ENCODE data around the gene ASTN2. TPM values are rescaled to one million over a fixed set of nuclear protein-coding genes. Genes with fewer than 3 reads are reported as not detected.

ASTN2 gene
- total and polyA plus RNA-seq, 9 of the 15 experiments (the other 6 are each of a cell fraction or from before 2014, with no cell fraction given), result 0.56 to 3.5 (median 1.9) TPM

DNA sequence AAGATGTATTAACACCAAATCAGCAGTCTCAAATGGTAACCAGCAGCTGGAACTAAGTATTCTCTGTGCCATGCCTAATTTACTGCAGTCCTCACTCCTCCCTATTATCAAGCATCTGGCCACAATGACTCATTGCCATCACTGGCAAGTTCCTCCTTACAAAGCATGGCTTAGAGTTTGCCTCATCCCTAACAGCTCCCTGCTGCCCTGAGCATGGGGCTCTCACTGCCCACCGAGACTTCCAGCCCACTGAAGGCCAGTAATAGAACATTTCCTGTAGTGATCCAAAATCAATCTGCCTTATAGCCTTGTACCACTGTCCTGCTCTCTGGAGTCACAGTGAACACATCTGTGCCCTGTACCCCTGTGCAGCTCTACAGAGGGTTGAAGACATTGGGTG lies 939.7 kb downstream of the ASTN2 start (continued):
- TF ChIP-seq, protein P1, sequence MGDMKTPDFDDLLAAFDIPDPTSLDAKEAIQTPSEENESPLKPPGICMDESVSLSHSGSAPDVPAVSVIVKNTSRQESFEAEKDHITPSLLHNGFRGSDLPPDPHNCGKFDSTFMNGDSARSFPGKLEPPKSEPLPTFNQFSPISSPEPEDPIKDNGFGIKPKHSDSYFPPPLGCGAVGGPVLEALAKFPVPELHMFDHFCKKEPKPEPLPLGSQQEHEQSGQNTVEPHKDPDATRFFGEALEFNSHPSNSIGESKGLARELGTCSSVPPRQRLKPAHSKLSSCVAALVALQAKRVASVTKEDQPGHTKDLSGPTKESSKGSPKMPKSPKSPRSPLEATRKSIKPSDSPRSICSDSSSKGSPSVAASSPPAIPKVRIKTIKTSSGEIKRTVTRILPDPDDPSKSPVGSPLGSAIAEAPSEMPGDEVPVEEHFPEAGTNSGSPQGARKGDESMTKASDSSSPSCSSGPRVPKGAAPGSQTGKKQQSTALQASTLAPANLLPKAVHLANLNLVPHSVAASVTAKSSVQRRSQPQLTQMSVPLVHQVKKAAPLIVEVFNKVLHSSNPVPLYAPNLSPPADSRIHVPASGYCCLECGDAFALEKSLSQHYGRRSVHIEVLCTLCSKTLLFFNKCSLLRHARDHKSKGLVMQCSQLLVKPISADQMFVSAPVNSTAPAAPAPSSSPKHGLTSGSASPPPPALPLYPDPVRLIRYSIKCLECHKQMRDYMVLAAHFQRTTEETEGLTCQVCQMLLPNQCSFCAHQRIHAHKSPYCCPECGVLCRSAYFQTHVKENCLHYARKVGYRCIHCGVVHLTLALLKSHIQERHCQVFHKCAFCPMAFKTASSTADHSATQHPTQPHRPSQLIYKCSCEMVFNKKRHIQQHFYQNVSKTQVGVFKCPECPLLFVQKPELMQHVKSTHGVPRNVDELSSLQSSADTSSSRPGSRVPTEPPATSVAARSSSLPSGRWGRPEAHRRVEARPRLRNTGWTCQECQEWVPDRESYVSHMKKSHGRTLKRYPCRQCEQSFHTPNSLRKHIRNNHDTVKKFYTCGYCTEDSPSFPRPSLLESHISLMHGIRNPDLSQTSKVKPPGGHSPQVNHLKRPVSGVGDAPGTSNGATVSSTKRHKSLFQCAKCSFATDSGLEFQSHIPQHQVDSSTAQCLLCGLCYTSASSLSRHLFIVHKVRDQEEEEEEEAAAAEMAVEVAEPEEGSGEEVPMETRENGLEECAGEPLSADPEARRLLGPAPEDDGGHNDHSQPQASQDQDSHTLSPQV (IDR thresholded peaks at IDR 0.05), result peak; percentile 63
- no peak for TF ChIP-seq ZNF79 (CRISPR knock-in tag; IDR thresholded peaks at IDR 0.05; ENCODE audit: low read depth)
- TF ChIP-seq ZNF175 (CRISPR knock-in tag; IDR thresholded peaks at IDR 0.05; ENCODE audit: low read depth), result peak; percentile 81
- TF ChIP-seq TAF7 (tag; IDR thresholded peaks at IDR 0.05), result no peak
- TF ChIP-seq, protein P2, sequence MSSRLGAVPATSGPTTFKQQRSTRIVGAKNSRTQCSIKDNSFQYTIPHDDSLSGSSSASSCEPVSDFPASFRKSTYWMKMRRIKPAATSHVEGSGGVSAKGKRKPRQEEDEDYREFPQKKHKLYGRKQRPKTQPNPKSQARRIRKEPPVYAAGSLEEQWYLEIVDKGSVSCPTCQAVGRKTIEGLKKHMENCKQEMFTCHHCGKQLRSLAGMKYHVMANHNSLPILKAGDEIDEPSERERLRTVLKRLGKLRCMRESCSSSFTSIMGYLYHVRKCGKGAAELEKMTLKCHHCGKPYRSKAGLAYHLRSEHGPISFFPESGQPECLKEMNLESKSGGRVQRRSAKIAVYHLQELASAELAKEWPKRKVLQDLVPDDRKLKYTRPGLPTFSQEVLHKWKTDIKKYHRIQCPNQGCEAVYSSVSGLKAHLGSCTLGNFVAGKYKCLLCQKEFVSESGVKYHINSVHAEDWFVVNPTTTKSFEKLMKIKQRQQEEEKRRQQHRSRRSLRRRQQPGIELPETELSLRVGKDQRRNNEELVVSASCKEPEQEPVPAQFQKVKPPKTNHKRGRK (tag; IDR thresholded peaks at IDR 0.05), result no peak
- TF ChIP-seq MAZ (CRISPR knock-in tag; conservative IDR thresholded peaks at IDR 0.05 in 1 of 2, IDR thresholded peaks at IDR 0.05 in 1 of 2), result 0 out of 4 replicates have a peak, but pooled peaks of 1 of the 2 experiments have one; percentile 21
- TF ChIP-seq SAFB2 (IDR thresholded peaks at IDR 0.05; ENCODE audit: borderline replicate concordance, low read depth, low read length, severe bottlenecking), result no peak
- no peak for TF ChIP-seq SLC30A9 (CRISPR knock-in tag; IDR thresholded peaks at IDR 0.05)
- TF ChIP-seq, protein P3, sequence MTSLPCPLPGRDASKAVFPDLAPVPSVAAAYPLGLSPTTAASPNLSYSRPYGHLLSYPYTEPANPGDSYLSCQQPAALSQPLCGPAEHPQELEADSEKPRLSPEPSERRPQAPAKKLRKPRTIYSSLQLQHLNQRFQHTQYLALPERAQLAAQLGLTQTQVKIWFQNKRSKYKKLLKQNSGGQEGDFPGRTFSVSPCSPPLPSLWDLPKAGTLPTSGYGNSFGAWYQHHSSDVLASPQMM (CRISPR knock-in tag; IDR thresholded peaks at IDR 0.05), result no peak
- TF ChIP-seq STAG1 (CRISPR knock-in tag; IDR thresholded peaks at IDR 0.05; ENCODE audit: borderline replicate concordance), result no peak
- TF ChIP-seq ZKSCAN3 (CRISPR knock-in tag; IDR thresholded peaks at IDR 0.05), result no peak
- TF ChIP-seq, protein P4, sequence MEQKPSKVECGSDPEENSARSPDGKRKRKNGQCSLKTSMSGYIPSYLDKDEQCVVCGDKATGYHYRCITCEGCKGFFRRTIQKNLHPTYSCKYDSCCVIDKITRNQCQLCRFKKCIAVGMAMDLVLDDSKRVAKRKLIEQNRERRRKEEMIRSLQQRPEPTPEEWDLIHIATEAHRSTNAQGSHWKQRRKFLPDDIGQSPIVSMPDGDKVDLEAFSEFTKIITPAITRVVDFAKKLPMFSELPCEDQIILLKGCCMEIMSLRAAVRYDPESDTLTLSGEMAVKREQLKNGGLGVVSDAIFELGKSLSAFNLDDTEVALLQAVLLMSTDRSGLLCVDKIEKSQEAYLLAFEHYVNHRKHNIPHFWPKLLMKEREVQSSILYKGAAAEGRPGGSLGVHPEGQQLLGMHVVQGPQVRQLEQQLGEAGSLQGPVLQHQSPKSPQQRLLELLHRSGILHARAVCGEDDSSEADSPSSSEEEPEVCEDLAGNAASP (IDR thresholded peaks at IDR 0.05), result no peak
- no peak for TF ChIP-seq KDM2B (CRISPR knock-in tag; IDR thresholded peaks at IDR 0.05)
- TF ChIP-seq, protein P5, sequence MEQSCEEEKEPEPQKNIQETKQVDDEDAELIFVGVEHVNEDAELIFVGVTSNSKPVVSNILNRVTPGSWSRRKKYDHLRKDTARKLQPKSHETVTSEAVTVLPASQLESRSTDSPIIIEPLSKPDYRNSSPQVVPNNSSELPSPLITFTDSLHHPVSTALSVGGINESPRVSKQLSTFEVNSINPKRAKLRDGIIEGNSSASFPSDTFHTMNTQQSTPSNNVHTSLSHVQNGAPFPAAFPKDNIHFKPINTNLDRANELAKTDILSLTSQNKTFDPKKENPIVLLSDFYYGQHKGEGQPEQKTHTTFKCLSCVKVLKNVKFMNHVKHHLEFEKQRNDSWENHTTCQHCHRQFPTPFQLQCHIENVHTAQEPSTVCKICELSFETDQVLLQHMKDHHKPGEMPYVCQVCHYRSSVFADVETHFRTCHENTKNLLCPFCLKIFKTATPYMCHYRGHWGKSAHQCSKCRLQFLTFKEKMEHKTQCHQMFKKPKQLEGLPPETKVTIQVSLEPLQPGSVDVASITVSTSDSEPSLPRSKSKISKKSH (CRISPR knock-in tag; IDR thresholded peaks at IDR 0.05), result no peak
- TF ChIP-seq, protein P6, sequence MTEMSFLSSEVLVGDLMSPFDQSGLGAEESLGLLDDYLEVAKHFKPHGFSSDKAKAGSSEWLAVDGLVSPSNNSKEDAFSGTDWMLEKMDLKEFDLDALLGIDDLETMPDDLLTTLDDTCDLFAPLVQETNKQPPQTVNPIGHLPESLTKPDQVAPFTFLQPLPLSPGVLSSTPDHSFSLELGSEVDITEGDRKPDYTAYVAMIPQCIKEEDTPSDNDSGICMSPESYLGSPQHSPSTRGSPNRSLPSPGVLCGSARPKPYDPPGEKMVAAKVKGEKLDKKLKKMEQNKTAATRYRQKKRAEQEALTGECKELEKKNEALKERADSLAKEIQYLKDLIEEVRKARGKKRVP (CRISPR knock-in tag; IDR thresholded peaks at IDR 0.05), result peak; percentile 63; the same call in 1 of the 2 replicates
- no peak for TF ChIP-seq SETDB1 (IDR thresholded peaks at IDR 0.05; ENCODE audit: low read length)
- TF ChIP-seq GATA2 (CRISPR knock-in tag; IDR thresholded peaks at IDR 0.05), result no peak
- no peak for TF ChIP-seq NCOA1 (IDR thresholded peaks at IDR 0.05; ENCODE audit: low read depth)

Measured in K562 (cell line).